ENCODE data around the gene TIGD1. TPM values are rescaled to one million over a fixed set of nuclear protein-coding genes. Genes with fewer than 3 reads are reported as not detected.

The TIGD1 gene
- total RNA-seq, 4 donors from 2014 or later: 1.2 to 6.5 (median 2.8) TPM

DNA sequence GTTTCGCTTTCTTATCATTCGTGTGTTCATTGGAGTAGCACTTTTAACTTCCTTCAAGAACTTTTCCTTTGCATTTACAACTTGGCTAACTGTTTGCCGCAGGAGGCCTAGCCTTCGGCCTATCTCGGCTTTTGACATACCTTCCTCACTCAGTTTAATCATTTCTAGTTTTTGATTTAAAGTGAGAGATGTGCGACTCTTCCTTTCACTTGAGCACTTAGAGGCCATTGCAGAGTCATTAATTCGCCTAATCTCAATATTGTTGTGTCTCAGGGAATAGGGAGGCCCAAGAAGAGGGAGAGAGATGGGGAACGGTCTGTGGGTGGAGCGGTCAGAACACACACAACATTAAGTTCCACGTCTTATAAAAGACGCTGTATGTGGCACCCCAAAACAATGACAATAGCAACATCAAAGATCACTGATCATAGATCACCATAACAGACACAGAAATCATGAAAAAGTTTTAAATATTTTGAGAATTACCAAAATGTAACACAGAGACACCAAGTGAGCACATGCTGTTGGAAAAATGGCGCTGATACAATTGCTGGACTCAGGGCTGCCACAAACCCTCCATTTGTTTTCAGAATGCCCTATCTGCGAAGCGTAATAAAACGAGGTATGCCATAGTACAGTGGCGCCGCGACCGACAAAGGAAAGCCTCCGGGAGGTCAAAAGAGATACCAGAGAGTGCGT lies 553 bp downstream of the TIGD1 start:
- WGBS, 2 donors (ENCODE audit: low coverage in 1 of 2): 29 to 33% methylated on average over 14 to 18 of the region's 21 CpGs
- peaks cover 0 to 33% of the 10 kb centered on the region in 2 donors for H3K36me3 ChIP-seq
- H3K4me3 ChIP-seq: peak overlapping the region; percentile 77 to 100
- H3K4me1 ChIP-seq: peaks cover 4 to 50% (median 11%) of the 10 kb centered on the region in 3 donors
- TF ChIP-seq POLR2A (IDR thresholded peaks at IDR 0.05) (no peak), EP300 (IDR thresholded peaks at IDR 0.05) (no peak), POLR2AphosphoS5 (IDR thresholded peaks at IDR 0.05) (no peak)
- TF ChIP-seq, protein P1, sequence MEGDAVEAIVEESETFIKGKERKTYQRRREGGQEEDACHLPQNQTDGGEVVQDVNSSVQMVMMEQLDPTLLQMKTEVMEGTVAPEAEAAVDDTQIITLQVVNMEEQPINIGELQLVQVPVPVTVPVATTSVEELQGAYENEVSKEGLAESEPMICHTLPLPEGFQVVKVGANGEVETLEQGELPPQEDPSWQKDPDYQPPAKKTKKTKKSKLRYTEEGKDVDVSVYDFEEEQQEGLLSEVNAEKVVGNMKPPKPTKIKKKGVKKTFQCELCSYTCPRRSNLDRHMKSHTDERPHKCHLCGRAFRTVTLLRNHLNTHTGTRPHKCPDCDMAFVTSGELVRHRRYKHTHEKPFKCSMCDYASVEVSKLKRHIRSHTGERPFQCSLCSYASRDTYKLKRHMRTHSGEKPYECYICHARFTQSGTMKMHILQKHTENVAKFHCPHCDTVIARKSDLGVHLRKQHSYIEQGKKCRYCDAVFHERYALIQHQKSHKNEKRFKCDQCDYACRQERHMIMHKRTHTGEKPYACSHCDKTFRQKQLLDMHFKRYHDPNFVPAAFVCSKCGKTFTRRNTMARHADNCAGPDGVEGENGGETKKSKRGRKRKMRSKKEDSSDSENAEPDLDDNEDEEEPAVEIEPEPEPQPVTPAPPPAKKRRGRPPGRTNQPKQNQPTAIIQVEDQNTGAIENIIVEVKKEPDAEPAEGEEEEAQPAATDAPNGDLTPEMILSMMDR (IDR thresholded peaks at IDR 0.05): no peak
- H3K27me3 ChIP-seq: no peaks in the 10 kb centered on the region
- no peaks in the 10 kb centered on the region for H3K9me3 ChIP-seq
- no peak for ATAC-seq
- H3K27ac ChIP-seq: peak overlapping the region; percentile 92 to 100 (median 96)

DNA sequence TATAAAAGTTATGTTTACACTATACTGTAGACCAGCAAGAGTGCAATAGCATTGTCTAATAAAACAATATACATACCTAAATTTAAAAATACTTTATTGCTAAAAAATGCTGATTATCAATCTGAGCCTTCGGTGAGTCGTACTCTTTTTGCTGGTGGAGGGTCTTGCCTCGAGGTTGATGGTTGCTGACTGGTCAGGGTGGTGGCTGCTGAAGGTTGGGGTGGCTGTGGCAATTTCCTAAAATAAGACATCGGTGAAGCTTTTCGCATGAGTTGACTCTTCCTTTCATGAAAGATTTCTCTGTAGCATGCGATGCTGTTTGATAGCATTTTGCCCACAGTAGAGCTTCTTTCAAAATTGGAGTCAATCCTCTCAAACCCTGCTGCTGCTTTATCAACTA lies 2.4 kb downstream of the TIGD1 start:
- no peak for ATAC-seq
- TF ChIP-seq EP300 (IDR thresholded peaks at IDR 0.05) (no peak), POLR2A (IDR thresholded peaks at IDR 0.05) (no peak), POLR2AphosphoS5 (IDR thresholded peaks at IDR 0.05) (no peak)
- TF ChIP-seq, protein P1 (IDR thresholded peaks at IDR 0.05): no peak
- no peaks in the 10 kb centered on the region for H3K27me3 ChIP-seq
- H3K9me3 ChIP-seq: no peaks in the 10 kb centered on the region
- H3K4me3 ChIP-seq: no peak overlapping the region
- H3K36me3 ChIP-seq: peaks cover 0 to 30% of the 10 kb centered on the region in 2 donors
- no peak overlapping the region for H3K27ac ChIP-seq
- H3K4me1 ChIP-seq: peaks cover 4 to 31% (median 11%) of the 10 kb centered on the region in 3 donors
- 93 to 98% methylated on average over 4 to 6 of the region's 6 CpGs for WGBS, 2 donors (ENCODE audit: low coverage in 1 of 2)

DNA sequence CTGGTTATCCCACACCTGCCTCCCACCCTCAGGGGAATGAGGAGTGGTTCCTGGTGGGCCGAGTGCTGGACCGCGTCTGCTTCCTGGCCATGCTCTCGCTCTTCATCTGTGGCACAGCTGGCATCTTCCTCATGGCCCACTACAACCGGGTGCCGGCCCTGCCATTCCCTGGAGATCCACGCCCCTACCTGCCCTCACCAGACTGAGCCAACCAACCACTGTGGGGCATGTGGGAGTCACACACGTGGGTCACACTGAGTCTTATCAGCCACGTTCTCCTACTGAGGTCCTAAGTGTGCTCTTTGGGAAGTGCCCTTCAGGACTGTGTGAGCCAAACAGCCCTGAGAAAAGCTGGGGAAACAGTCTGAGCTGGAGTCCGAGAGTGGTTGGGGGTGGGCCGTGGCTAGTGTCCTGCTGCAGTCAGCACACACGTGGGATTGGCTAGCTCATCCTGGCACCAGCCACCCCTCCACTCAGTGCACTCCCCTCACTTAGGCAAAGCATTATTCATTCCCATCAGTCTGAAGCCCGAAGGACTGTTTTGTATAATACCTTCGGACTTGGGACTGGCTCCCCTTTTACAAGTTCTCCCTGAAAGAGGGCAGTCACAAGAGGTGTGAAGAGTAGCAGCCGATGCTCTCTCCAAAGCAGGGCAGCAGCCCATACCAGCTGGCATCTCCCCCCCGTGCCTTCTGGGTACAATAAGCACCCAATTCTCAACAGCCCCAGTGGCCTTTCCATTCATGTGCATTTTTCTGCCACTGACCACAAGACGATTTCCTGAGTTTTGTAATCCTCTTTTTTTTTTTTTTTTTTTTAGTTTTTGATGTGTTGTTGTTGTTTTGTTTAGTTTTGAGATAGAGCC lies 4.6 kb downstream of the TIGD1 start:
- TF ChIP-seq EP300 (IDR thresholded peaks at IDR 0.05): no peak
- TF ChIP-seq POLR2A (IDR thresholded peaks at IDR 0.05): no peak
- TF ChIP-seq, protein P1 (IDR thresholded peaks at IDR 0.05): no peak
- no peak for TF ChIP-seq POLR2AphosphoS5 (IDR thresholded peaks at IDR 0.05)
- H3K9me3 ChIP-seq: no peaks in the 10 kb centered on the region
- H3K27ac ChIP-seq: no peak overlapping the region
- peaks cover 9% of the 10 kb centered on the region for H3K27me3 ChIP-seq
- no peak overlapping the region for H3K4me3 ChIP-seq
- no peak for ATAC-seq
- peaks cover 0 to 18% of the 10 kb centered on the region in 2 donors for H3K36me3 ChIP-seq
- WGBS, 2 donors (ENCODE audit: low coverage in 1 of 2): 91% methylated on average over 15 of the region's 17 CpGs; no CpG with 5 or more reads in 1 of the 2 donors
- peaks cover 0 to 11% (median 0%) of the 10 kb centered on the region in 3 donors for H3K4me1 ChIP-seq

DNA sequence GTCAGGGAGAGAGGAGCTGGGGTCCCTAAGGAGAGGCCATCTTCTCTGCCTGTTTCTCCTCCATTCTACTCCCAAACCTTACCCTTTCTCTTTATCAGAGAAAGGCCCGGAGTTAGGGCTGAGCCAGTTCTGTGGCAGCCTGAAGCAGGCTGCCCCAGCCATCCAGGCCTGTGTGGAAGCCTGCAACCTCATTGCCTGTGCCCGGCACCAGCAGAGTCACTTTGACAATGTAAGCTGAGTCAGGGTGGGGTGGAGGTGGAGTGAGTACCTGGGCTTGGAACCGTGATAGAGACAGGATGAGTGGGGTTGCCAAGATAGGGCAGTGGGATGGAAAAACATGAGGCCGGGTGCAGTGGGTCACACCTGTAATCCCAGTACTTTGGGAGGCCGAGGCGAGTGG lies 5.7 kb downstream of the TIGD1 start:
- Histone ChIP-seq H3K27me3 (peaks cover 20% of the 10 kb centered on the region), H3K27ac (no peak overlapping the region), H3K4me1 (peaks cover 0 to 5% (median 0%) of the 10 kb centered on the region in 3 donors), H3K9me3 (no peaks in the 10 kb centered on the region), H3K4me3 (no peak overlapping the region), H3K36me3 (peaks cover 0 to 18% of the 10 kb centered on the region in 2 donors)
- no peak for TF ChIP-seq POLR2AphosphoS5 (IDR thresholded peaks at IDR 0.05)
- TF ChIP-seq EP300 (IDR thresholded peaks at IDR 0.05): no peak
- TF ChIP-seq, protein P1 (IDR thresholded peaks at IDR 0.05): no peak
- no peak for TF ChIP-seq POLR2A (IDR thresholded peaks at IDR 0.05)
- 88 to 100% methylated on average over 2 to 5 of the region's 6 CpGs for WGBS, 2 donors (ENCODE audit: low coverage in 1 of 2)
- ATAC-seq: no peak
